ENCODE measurements around the gene IL19.

- TF ChIP-seq, protein P1, sequence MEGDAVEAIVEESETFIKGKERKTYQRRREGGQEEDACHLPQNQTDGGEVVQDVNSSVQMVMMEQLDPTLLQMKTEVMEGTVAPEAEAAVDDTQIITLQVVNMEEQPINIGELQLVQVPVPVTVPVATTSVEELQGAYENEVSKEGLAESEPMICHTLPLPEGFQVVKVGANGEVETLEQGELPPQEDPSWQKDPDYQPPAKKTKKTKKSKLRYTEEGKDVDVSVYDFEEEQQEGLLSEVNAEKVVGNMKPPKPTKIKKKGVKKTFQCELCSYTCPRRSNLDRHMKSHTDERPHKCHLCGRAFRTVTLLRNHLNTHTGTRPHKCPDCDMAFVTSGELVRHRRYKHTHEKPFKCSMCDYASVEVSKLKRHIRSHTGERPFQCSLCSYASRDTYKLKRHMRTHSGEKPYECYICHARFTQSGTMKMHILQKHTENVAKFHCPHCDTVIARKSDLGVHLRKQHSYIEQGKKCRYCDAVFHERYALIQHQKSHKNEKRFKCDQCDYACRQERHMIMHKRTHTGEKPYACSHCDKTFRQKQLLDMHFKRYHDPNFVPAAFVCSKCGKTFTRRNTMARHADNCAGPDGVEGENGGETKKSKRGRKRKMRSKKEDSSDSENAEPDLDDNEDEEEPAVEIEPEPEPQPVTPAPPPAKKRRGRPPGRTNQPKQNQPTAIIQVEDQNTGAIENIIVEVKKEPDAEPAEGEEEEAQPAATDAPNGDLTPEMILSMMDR (IDR thresholded peaks at IDR 0.05): no peak
- TF ChIP-seq POLR2A (IDR thresholded peaks at IDR 0.05) (no peak), EP300 (IDR thresholded peaks at IDR 0.05) (no peak), POLR2AphosphoS5 (IDR thresholded peaks at IDR 0.05) (no peak)
These were observed 103.1 kb downstream of the IL19 start for GRCh38 chr1:206873603-206874188.

Measured in upper lobe of left lung (tissue), 4 donors.